NCI-H446 treated with DMSO at 0.1 percent for 48 hours (cell line): ENCODE results near the gene C2CD4C.
"Not testable (repeated sequence)": the region's sequence is repeated elsewhere in the genome, so short reads cannot be mapped to it uniquely, and the experiment has no call there.

Experiments used
- DNase-seq: peaks from one replicate; lab custom pipeline; 2025; lab: John Stamatoyannopoulos, UW

Gene C2CD4C

GRCh38 chr19:408902-409515 lies at the start of gene C2CD4C:
C2CD4C (minus strand) TSS chr19:409147; CDS start chr19:408361, 786 bp downstream.
- DNase-seq, result no peak

- DNase-seq, result no peak
Observed at GRCh38 chr19:458091-459042, 49.4 kb upstream of the C2CD4C start.

- DNase-seq, result no peak
Observed at GRCh38 chr19:457636-458035, 48.7 kb upstream of the C2CD4C start.

GRCh38 chr19:456547-457110 lies 47.7 kb upstream of the C2CD4C start:
- no peak for DNase-seq

- DNase-seq, result no peak
Observed at GRCh38 chr19:455851-456546, 47.1 kb upstream of the C2CD4C start.

- DNase-seq, result no peak
Observed at GRCh38 chr19:455031-455705, 46.2 kb upstream of the C2CD4C start.

- no peak for DNase-seq
Observed at GRCh38 chr19:453606-454005, 44.7 kb upstream of the C2CD4C start.

GRCh38 chr19:452829-453228 lies 43.9 kb upstream of the C2CD4C start:
- no peak for DNase-seq

GRCh38 chr19:450912-451481 lies 42.0 kb upstream of the C2CD4C start:
- not testable (repeated sequence) for DNase-seq

- DNase-seq, result no peak
Observed at GRCh38 chr19:449916-450315, 41.0 kb upstream of the C2CD4C start.

GRCh38 chr19:447816-448560 lies 39.0 kb upstream of the C2CD4C start:
- no peak for DNase-seq

GRCh38 chr19:447064-447426 lies 38.1 kb upstream of the C2CD4C start:
- no peak for DNase-seq

- DNase-seq, result no peak
Observed at GRCh38 chr19:444677-445210, 35.8 kb upstream of the C2CD4C start.

- DNase-seq, result no peak
Observed at GRCh38 chr19:443005-443404, 34.1 kb upstream of the C2CD4C start.

- DNase-seq, result no peak
Observed at GRCh38 chr19:442085-442484, 33.1 kb upstream of the C2CD4C start.

- DNase-seq, result no peak
Observed at GRCh38 chr19:441213-441836, 32.4 kb upstream of the C2CD4C start.

- no peak for DNase-seq
Observed at GRCh38 chr19:440391-441212, 31.7 kb upstream of the C2CD4C start.

- DNase-seq, result no peak
Observed at GRCh38 chr19:439167-439900, 30.4 kb upstream of the C2CD4C start.
